Measurements from ENCODE around the gene SH3RF3. TPM values are rescaled to one million over a fixed set of nuclear protein-coding genes. Genes with fewer than 3 reads are reported as not detected.

SH3RF3 gene
- total RNA-seq, 2 donors from 2014 or later, result 8.0 to 8.8 TPM

- no peak for TF ChIP-seq CTCF (IDR thresholded peaks at IDR 0.05)
- no peaks in the 10 kb centered on the region for H3K27me3 ChIP-seq
- H3K4me3 ChIP-seq, result no peak overlapping the region
- no peaks in the 10 kb centered on the region for H3K9me3 ChIP-seq
- DNase-seq (ENCODE audit: low spot score), result no peak
- H3K27ac ChIP-seq, result no peak overlapping the region
- H3K4me1 ChIP-seq, result no peaks in the 10 kb centered on the region
- no peaks in the 10 kb centered on the region for H3K36me3 ChIP-seq
Measured at GRCh38 chr2:109526442-109526970, 397.5 kb downstream of the SH3RF3 start.

GRCh38 chr2:109527079-109527478 lies 398.1 kb downstream of the SH3RF3 start:
- no peak for TF ChIP-seq CTCF (IDR thresholded peaks at IDR 0.05)
- DNase-seq (ENCODE audit: low spot score), result no peak
- Histone ChIP-seq H3K27ac (no peak overlapping the region), H3K9me3 (no peaks in the 10 kb centered on the region), H3K4me1 (no peaks in the 10 kb centered on the region), H3K36me3 (no peaks in the 10 kb centered on the region), H3K27me3 (no peaks in the 10 kb centered on the region), H3K4me3 (no peak overlapping the region)

- no peaks in the 10 kb centered on the region for H3K27me3 ChIP-seq
- H3K36me3 ChIP-seq, result no peaks in the 10 kb centered on the region
- no peak overlapping the region for H3K4me3 ChIP-seq
- no peak for DNase-seq (ENCODE audit: low spot score)
- H3K9me3 ChIP-seq, result no peaks in the 10 kb centered on the region
- no peak for TF ChIP-seq CTCF (IDR thresholded peaks at IDR 0.05)
- no peak overlapping the region for H3K27ac ChIP-seq
- no peaks in the 10 kb centered on the region for H3K4me1 ChIP-seq
Measured at GRCh38 chr2:109527846-109528705, 399.1 kb downstream of the SH3RF3 start.

GRCh38 chr2:109528811-109529501 lies 400.0 kb downstream of the SH3RF3 start:
- TF ChIP-seq CTCF (IDR thresholded peaks at IDR 0.05), result no peak
- Histone ChIP-seq H3K27ac (no peak overlapping the region), H3K36me3 (no peaks in the 10 kb centered on the region), H3K4me1 (no peaks in the 10 kb centered on the region), H3K4me3 (no peak overlapping the region), H3K9me3 (no peaks in the 10 kb centered on the region), H3K27me3 (no peaks in the 10 kb centered on the region)
- DNase-seq (ENCODE audit: low spot score), result no peak

- H3K4me3 ChIP-seq, result no peak overlapping the region
Measured at GRCh38 chr2:109529532-109530449, 400.8 kb downstream of the SH3RF3 start.

More at GRCh38 chr2:109529532-109530449, 400.8 kb downstream of the SH3RF3 start:
- Histone ChIP-seq H3K27ac (no peak overlapping the region), H3K9me3 (no peaks in the 10 kb centered on the region), H3K27me3 (no peaks in the 10 kb centered on the region), H3K4me1 (no peaks in the 10 kb centered on the region), H3K36me3 (no peaks in the 10 kb centered on the region)
- no peak for TF ChIP-seq CTCF (IDR thresholded peaks at IDR 0.05)
- DNase-seq (ENCODE audit: low spot score), result no peak
